Endodermal cell (in vitro differentiated cells): ENCODE measurements around the gene CHD9. TPM values are rescaled to one million over a fixed set of nuclear protein-coding genes. Genes with fewer than 3 reads are reported as not detected.

Experiments
- DNase-seq: peaks from one replicate; pipeline ENCODE4 v3.0.0-alpha.2; 2017
- H3K27ac ChIP-seq: 2 replicates; pipeline ENCODE4 v1.5.1; 2013; ENCODE audit warnings: mild to moderate bottlenecking, low read depth, low read length, moderate library complexity
- H3K27me3 ChIP-seq: 2 replicates; pipeline ENCODE4 v1.6.1; 2013; ENCODE audit warnings: mild to moderate bottlenecking, low read length, moderate library complexity; ENCODE audit not compliant: insufficient read depth, control insufficient read depth, poor library complexity, severe bottlenecking
- H3K36me3 ChIP-seq: 2 replicates; pipeline ENCODE4 v1.7.0; 2013; ENCODE audit warnings: mild to moderate bottlenecking, low read length, moderate library complexity; ENCODE audit not compliant: control insufficient read depth, insufficient read depth
- H3K4me1 ChIP-seq: one replicate; pipeline ENCODE4 v1.7.0; 2013; ENCODE audit warnings: low read length; ENCODE audit not compliant: control insufficient read depth, insufficient read depth
- H3K4me3 ChIP-seq: 2 replicates; pipeline ENCODE4 v1.5.1; 2013; ENCODE audit warnings: mild to moderate bottlenecking, low read length, moderate library complexity
- H3K9ac ChIP-seq: 2 replicates; pipeline ENCODE4 v1.6.1; 2013; ENCODE audit warnings: mild to moderate bottlenecking, low read length, moderate library complexity; ENCODE audit not compliant: poor library complexity, severe bottlenecking; ENCODE audit errors: extremely low read depth
- H3K9me3 ChIP-seq: 2 replicates; pipeline ENCODE4 v1.6.1; 2013; ENCODE audit warnings: mild to moderate bottlenecking, low read length, moderate library complexity; ENCODE audit not compliant: control insufficient read depth
- H3K27ac Mint-ChIP-seq: 2 replicates; pipeline ENCODE4 v1.8.0; 2020; ENCODE audit warnings: mixed read lengths
- H3K27me3 Mint-ChIP-seq: 2 replicates; pipeline ENCODE4 v1.8.0; 2021; ENCODE audit warnings: mild to moderate bottlenecking, mixed read lengths; ENCODE audit not compliant: insufficient read depth
- H3K36me3 Mint-ChIP-seq: 2 replicates; pipeline ENCODE4 v1.8.0; 2020; ENCODE audit warnings: low read depth, mixed read lengths
- H3K4me1 Mint-ChIP-seq: 2 replicates; pipeline ENCODE4 v1.8.0; 2020; ENCODE audit warnings: mixed read lengths
- H3K4me3 Mint-ChIP-seq: 2 replicates; pipeline ENCODE4 v1.8.0; 2020; ENCODE audit warnings: mild to moderate bottlenecking, moderate library complexity, mixed read lengths
- H3K9me3 Mint-ChIP-seq: 2 replicates; pipeline ENCODE4 v1.8.0; 2020; ENCODE audit warnings: mild to moderate bottlenecking, mixed read lengths
- WGBS, 2 experiments: methylation state at CpG; one replicate each; pipeline versions ENCODE4 v1.1.5 to v1.1.7; 2013; ENCODE audit warnings: missing lambda C conversion rate in 2 of 2, mixed read lengths in 1 of 2; ENCODE audit not compliant: insufficient coverage in 1 of 2, insufficient read length in 1 of 2; 5-methylcytosine and 5-hydroxymethylcytosine counted together
- total RNA-seq, 2 donors: library from RNA; stranded (reverse); fragmentation: NEBNext Ultra II Directional in 1 of 2; extraction: Animal tissue kit (Norgen Biotek cat#: 25700) in 1 of 2; gene quantifications; 2 replicates in 1 of 2; 3 replicates in 1 of 2; pipeline ENCODE4 v1.2.1, GENCODE V29; 2021
- TF ChIP-seq, protein P1 (sequence below): fragments of 200-600 bp; sonication (generic); conservative IDR thresholded peaks from 2 replicates; pipeline ENCODE4 v1.5.0; 2021; ENCODE audit warnings: antibody characterized with exemption, mild to moderate bottlenecking

The CHD9 gene
- total RNA-seq, 2 donors from 2014 or later = 36.8 to 40.5 TPM

- no peak for DNase-seq
- Histone ChIP-seq H3K27ac (no peak overlapping the region), H3K36me3 (peaks cover 19% of the 10 kb centered on the region)
Measured at GRCh38 chr16:53152329-53152728, 97.5 kb downstream of the CHD9 start.

GRCh38 chr16:53153130-53153529 lies 98.3 kb downstream of the CHD9 start:
- Histone ChIP-seq H3K36me3 (peaks cover 23% of the 10 kb centered on the region), H3K9me3 (peaks cover 16% of the 10 kb centered on the region), H3K27ac (no peak overlapping the region), H3K27me3 (no peaks in the 10 kb centered on the region), H3K9ac (no peak overlapping the region), H3K4me3 (no peak overlapping the region), H3K4me1 (no peaks in the 10 kb centered on the region)
- H3K27ac Mint-ChIP-seq = no peak overlapping the region
- TF ChIP-seq, protein P1, sequence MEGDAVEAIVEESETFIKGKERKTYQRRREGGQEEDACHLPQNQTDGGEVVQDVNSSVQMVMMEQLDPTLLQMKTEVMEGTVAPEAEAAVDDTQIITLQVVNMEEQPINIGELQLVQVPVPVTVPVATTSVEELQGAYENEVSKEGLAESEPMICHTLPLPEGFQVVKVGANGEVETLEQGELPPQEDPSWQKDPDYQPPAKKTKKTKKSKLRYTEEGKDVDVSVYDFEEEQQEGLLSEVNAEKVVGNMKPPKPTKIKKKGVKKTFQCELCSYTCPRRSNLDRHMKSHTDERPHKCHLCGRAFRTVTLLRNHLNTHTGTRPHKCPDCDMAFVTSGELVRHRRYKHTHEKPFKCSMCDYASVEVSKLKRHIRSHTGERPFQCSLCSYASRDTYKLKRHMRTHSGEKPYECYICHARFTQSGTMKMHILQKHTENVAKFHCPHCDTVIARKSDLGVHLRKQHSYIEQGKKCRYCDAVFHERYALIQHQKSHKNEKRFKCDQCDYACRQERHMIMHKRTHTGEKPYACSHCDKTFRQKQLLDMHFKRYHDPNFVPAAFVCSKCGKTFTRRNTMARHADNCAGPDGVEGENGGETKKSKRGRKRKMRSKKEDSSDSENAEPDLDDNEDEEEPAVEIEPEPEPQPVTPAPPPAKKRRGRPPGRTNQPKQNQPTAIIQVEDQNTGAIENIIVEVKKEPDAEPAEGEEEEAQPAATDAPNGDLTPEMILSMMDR = no peak
- H3K36me3 Mint-ChIP-seq = peaks cover 21% of the 10 kb centered on the region
- no peaks in the 10 kb centered on the region for H3K4me1 Mint-ChIP-seq
- H3K27me3 Mint-ChIP-seq = no peaks in the 10 kb centered on the region
- H3K4me3 Mint-ChIP-seq = no peak overlapping the region
- no peak for DNase-seq
- H3K9me3 Mint-ChIP-seq = peaks cover 5% of the 10 kb centered on the region

More at GRCh38 chr16:53152329-53152728, 97.5 kb downstream of the CHD9 start:
- peaks cover 20% of the 10 kb centered on the region for H3K36me3 Mint-ChIP-seq
- Histone ChIP-seq H3K4me1 (no peaks in the 10 kb centered on the region), H3K4me3 (no peak overlapping the region), H3K9ac (no peak overlapping the region), H3K9me3 (peaks cover 16% of the 10 kb centered on the region), H3K27me3 (no peaks in the 10 kb centered on the region)
- TF ChIP-seq, protein P1 = no peak
- H3K27ac Mint-ChIP-seq = no peak overlapping the region
- H3K27me3 Mint-ChIP-seq = no peaks in the 10 kb centered on the region
- no peaks in the 10 kb centered on the region for H3K4me1 Mint-ChIP-seq
- no peak overlapping the region for H3K4me3 Mint-ChIP-seq
- H3K9me3 Mint-ChIP-seq = peaks cover 5% of the 10 kb centered on the region

DNA sequence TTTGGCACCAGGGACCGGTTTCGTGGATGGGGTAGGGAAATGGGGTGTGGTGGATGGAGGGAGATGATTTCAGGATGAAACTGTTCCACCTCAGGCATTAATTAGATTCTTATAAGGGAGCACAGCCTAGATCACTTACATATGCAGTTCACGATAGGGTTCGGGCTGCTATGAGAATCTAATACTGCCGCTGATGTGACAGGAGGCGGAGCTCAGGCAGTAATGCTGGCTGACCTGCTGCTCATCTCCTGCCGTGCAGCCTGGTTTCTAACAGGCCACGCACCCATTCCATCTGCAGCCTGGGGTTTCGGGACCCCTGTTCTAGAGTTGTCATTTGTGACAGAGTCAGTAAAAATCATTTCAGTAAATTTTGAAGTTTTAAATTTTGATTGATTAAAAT lies 99.7 kb downstream of the CHD9 start:
- Histone ChIP-seq H3K4me1 (no peaks in the 10 kb centered on the region), H3K9ac (no peak overlapping the region), H3K27me3 (no peaks in the 10 kb centered on the region), H3K4me3 (no peak overlapping the region), H3K36me3 (peaks cover 23% of the 10 kb centered on the region), H3K27ac (no peak overlapping the region), H3K9me3 (peaks cover 16% of the 10 kb centered on the region)
- H3K27ac Mint-ChIP-seq = no peak overlapping the region
- 70 to 77% methylated on average over 5 to 9 of the region's 9 CpGs for WGBS, 2 experiments
- no peaks in the 10 kb centered on the region for H3K9me3 Mint-ChIP-seq
- H3K4me1 Mint-ChIP-seq = no peaks in the 10 kb centered on the region
- no peaks in the 10 kb centered on the region for H3K27me3 Mint-ChIP-seq
- no peak for DNase-seq
- peaks cover 19% of the 10 kb centered on the region for H3K36me3 Mint-ChIP-seq
- no peak overlapping the region for H3K4me3 Mint-ChIP-seq
- TF ChIP-seq, protein P1 = no peak
